Esophagus muscularis mucosa (tissue), 4 donors: ENCODE data around the gene CTIF. TPM values are rescaled to one million over a fixed set of nuclear protein-coding genes. Genes with fewer than 3 reads are reported as not detected.

Experiments
- DNase-seq: peaks from one replicate; pipeline ENCODE4 v3.0.0-alpha.2; 2017; ENCODE audit errors: extremely low spot score
- H3K27ac ChIP-seq, 4 donors: fragments of 200-600 bp; sonication (generic); replicated peaks in 1 of 4; 1 replicate in 3 of 4; 2 replicates in 1 of 4; pipeline ENCODE4 v1.5.1; 2016 to 2019; ENCODE audit warnings: mild to moderate bottlenecking in 1 of 4
- H3K27me3 ChIP-seq, 4 donors: fragments of 200-600 bp; sonication (generic); one replicate each; pipeline versions ENCODE4 v1.5.1 to v1.6.0; 2016 to 2019
- H3K36me3 ChIP-seq, 4 donors: fragments of 200-600 bp; sonication (generic); one replicate each; pipeline ENCODE4 v1.5.1; 2016 to 2019
- H3K4me1 ChIP-seq, 4 donors: fragments of 200-600 bp; sonication (generic); one replicate each; pipeline ENCODE4 v1.5.1; 2016 to 2019
- H3K4me3 ChIP-seq, 4 donors: fragments of 200-600 bp; sonication (generic); 1 replicate in 2 of 4; 2 replicates in 2 of 4; pipeline ENCODE4 v1.5.1; 2016 to 2019; ENCODE audit warnings: mild to moderate bottlenecking in 4 of 4, moderate library complexity in 1 of 4
- H3K9me3 ChIP-seq, 4 donors: fragments of 200-600 bp; sonication (generic); 1 replicate in 3 of 4; 2 replicates in 1 of 4; pipeline ENCODE4 v1.5.1; 2016 to 2019
- EP300 ChIP-seq: sonication (generic); formaldehyde crosslinking; IDR thresholded peaks from one replicate; pipeline ENCODE4 v1.6.1; 2017; ENCODE audit warnings: antibody characterized with exemption
- POLR2A ChIP-seq: fragments of 450-650 bp; IDR thresholded peaks from one replicate; pipeline ENCODE4 v1.6.1; 2017; ENCODE audit warnings: antibody characterized with exemption, moderate library complexity, mild to moderate bottlenecking, low read depth
- POLR2AphosphoS5 ChIP-seq, 2 donors: sonication (generic); formaldehyde crosslinking; IDR thresholded peaks; one replicate each; pipeline ENCODE4 v1.6.1; 2017; ENCODE audit warnings: antibody characterized with exemption in 2 of 2
- WGBS: methylation state at CpG from one replicate; pipeline ENCODE4 v1.1.5; 2018; 5-methylcytosine and 5-hydroxymethylcytosine counted together
- intact Hi-C: fragments of 100-400 bp; cut with DNase I; formaldehyde crosslinking; loops from one replicate; pipeline ENCODE4 v1.15.1; 2023
- total RNA-seq, 4 donors: library from RNA; depleted of rRNA; stranded (reverse); fragments of >200 nt; gene quantifications; one replicate each; pipeline versions ENCODE4 v1.1.0 to v1.2.1, GENCODE V29; 2016
- TF ChIP-seq, protein P1 (sequence below), 3 experiments: fragments of 200-600 bp in 2 of 3; fragments of 450-650 bp in 1 of 3; sonication (generic) in 2 of 3; IDR thresholded peaks; one replicate each; pipeline ENCODE4 v1.5.1; 2017 to 2019; ENCODE audit warnings: antibody characterized with exemption in 3 of 3, mild to moderate bottlenecking in 2 of 3, moderate library complexity in 1 of 3

CTIF gene
- total RNA-seq, 4 donors from 2014 or later: 63.1 to 137 (median 87.7) TPM

DNA sequence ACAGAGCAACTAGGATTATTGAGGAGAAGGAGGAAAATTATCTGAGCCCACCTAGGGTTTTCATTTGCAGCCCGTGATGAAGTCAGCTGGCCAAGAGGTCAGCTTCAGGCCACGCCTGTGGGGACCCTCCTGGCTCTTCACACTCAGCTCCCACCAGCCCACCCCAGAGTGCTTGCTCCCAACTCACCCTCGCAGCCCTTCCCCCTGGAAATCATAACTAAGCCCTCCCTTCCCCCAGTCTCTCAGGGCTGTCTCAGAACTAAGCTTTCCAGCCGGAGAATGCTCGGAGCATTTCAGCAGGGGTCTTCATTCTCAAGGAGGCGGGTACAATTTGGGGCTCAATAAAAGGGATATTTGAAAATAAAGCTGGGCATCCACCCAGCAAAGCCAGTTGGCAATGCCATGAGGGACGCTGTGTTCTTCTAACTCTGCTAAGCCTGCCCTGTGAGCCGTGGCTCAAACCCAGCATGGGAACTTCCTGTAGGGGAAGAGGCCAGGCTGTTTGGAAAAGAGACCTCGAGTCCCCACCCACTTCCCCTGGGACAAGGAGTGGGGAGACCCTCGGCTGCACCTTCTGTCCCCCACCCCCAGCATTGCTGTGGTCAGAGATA is 194.9 kb downstream of the CTIF start:
- H3K4me3 ChIP-seq: no peak overlapping the region
- peaks cover 0 to 5% (median 0%) of the 10 kb centered on the region in 4 donors for H3K36me3 ChIP-seq
- H3K4me1 ChIP-seq: peaks cover 26 to 29% (median 27%) of the 10 kb centered on the region in 4 donors
- DNase-seq: no peak
- WGBS: 48% methylated on average over 9 of the region's 10 CpGs
- intact Hi-C loops: no loop called here
- no peak overlapping the region for H3K27ac ChIP-seq
- TF ChIP-seq, protein P1, sequence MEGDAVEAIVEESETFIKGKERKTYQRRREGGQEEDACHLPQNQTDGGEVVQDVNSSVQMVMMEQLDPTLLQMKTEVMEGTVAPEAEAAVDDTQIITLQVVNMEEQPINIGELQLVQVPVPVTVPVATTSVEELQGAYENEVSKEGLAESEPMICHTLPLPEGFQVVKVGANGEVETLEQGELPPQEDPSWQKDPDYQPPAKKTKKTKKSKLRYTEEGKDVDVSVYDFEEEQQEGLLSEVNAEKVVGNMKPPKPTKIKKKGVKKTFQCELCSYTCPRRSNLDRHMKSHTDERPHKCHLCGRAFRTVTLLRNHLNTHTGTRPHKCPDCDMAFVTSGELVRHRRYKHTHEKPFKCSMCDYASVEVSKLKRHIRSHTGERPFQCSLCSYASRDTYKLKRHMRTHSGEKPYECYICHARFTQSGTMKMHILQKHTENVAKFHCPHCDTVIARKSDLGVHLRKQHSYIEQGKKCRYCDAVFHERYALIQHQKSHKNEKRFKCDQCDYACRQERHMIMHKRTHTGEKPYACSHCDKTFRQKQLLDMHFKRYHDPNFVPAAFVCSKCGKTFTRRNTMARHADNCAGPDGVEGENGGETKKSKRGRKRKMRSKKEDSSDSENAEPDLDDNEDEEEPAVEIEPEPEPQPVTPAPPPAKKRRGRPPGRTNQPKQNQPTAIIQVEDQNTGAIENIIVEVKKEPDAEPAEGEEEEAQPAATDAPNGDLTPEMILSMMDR (IDR thresholded peaks at IDR 0.05): no peak
- TF ChIP-seq EP300 (no peak), POLR2AphosphoS5 (IDR thresholded peaks at IDR 0.05) (no peak), POLR2A (no peak)
- H3K9me3 ChIP-seq: no peaks in the 10 kb centered on the region
- no peaks in the 10 kb centered on the region for H3K27me3 ChIP-seq

DNA sequence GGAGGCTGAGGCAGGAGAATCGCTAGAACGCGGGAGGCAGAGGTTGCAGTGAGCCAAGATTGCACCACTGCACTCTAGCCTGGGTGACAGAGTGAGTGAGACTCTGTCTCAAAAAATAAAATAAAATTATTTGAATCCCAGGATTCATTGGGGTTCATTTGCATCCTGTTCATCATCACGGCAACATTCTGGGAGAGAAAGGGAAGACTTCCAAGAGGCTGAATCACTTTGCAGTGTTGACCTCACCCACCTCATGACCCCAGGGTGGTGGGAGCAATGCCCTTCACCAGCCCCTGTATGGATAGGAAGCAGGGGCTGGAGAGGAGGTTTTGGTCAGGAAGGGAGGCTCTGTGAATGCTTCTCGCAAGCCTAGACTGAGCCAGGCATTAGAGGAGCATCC is 195.6 kb downstream of the CTIF start:
- no peak for TF ChIP-seq EP300
- no peak for TF ChIP-seq POLR2AphosphoS5 (IDR thresholded peaks at IDR 0.05)
- TF ChIP-seq, protein P1 (IDR thresholded peaks at IDR 0.05): no peak
- TF ChIP-seq POLR2A: no peak
- H3K4me1 ChIP-seq: peaks cover 28 to 33% (median 29%) of the 10 kb centered on the region in 4 donors
- H3K9me3 ChIP-seq: no peaks in the 10 kb centered on the region
- peaks cover 0 to 5% (median 0%) of the 10 kb centered on the region in 4 donors for H3K36me3 ChIP-seq
- H3K27ac ChIP-seq: no peak overlapping the region
- H3K27me3 ChIP-seq: no peaks in the 10 kb centered on the region
- DNase-seq: no peak
- 98% methylated on average over 5 of the region's 5 CpGs for WGBS
- intact Hi-C loops: no loop called here
- H3K4me3 ChIP-seq: no peak overlapping the region

DNA sequence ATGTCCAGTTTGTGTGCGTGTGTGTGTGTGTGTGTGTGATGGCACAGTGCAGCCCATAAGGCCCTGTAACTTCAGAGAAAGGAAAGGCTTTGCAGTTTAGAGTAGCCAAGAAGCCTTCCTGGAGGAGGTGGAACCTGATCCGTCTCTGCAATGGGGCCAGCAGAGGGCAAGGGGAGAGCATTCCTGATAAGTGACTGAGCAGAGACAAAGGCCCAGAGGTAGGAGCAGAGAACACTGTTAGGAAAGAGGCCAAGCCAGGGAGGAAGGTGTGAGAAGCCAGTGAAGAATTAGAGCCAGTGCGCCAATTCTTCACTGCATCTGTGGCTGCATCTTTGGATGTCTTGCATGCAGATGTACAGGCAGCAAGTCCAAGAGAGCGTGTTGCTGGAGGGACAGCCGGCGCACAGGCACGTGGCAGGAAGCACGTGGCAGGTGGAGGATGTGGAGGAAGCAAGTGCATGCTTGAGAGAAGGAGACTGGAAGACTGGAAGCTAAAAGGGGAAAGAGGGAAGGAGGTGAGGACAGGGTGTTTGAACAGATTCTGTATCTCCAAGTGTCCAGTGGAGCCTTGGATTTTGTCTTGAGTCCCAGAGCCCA is 196.3 kb downstream of the CTIF start:
- H3K4me3 ChIP-seq: no peak overlapping the region
- 78% methylated on average over 8 of the region's 8 CpGs for whole genome bisulfite sequencing
- TF ChIP-seq, protein P1 (IDR thresholded peaks at IDR 0.05): no peak
- TF ChIP-seq EP300 (no peak), POLR2A (no peak), POLR2AphosphoS5 (IDR thresholded peaks at IDR 0.05) (no peak)
- H3K9me3 ChIP-seq: no peaks in the 10 kb centered on the region
- peaks cover 0 to 5% (median 0%) of the 10 kb centered on the region in 4 donors for H3K36me3 ChIP-seq
- H3K27me3 ChIP-seq: no peaks in the 10 kb centered on the region
- DNase-seq: no peak
- intact Hi-C loops: no loop called here
- H3K4me1 ChIP-seq: peaks cover 35 to 40% (median 36%) of the 10 kb centered on the region in 4 donors
- no peak overlapping the region for H3K27ac ChIP-seq

DNA sequence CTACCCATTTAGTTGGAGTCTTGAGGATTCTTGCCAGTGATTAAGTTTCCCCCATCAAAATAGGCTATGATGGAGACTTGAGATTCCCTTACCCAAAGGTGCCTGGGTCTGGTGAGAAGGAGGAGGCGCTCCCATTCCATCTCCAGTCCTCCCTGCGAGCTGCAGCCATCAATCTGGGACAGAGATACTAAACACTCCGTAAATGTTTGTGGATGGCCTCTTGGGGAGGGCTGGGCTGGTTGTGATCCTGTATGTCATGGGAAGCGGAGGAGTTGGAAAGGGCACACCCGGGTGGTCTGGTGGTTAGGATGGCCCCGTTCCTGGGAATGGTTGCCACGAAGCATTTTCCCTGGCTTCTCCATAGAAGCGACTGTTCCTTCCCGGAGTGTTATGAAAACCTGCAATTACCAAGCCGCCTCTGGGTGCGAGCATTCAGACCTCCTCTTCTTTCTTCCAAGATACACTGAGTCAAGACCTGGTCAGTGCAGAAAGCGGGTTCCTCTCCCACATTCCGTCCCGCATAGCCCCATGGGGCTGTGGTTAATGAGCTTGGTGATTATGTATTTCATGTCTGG is 196.9 kb downstream of the CTIF start:
- TF ChIP-seq POLR2A (no peak), POLR2AphosphoS5 (IDR thresholded peaks at IDR 0.05) (no peak), EP300 (no peak)
- TF ChIP-seq, protein P1 (IDR thresholded peaks at IDR 0.05): no peak
- DNase-seq: no peak
- H3K4me3 ChIP-seq: no peak overlapping the region
- peaks cover 0 to 5% (median 0%) of the 10 kb centered on the region in 4 donors for H3K36me3 ChIP-seq
- intact Hi-C loops: no loop called here
- no peaks in the 10 kb centered on the region for H3K27me3 ChIP-seq
- H3K27ac ChIP-seq: no peak overlapping the region
- no peaks in the 10 kb centered on the region for H3K9me3 ChIP-seq
- H3K4me1 ChIP-seq: peaks cover 40 to 46% (median 42%) of the 10 kb centered on the region in 4 donors
- WGBS: 96% methylated on average over 11 of the region's 14 CpGs
